Measurements from ENCODE around the gene SKP2. TPM values are rescaled to one million over a fixed set of nuclear protein-coding genes. Genes with fewer than 3 reads are reported as not detected.
"Not testable (repeated sequence)": the region's sequence is repeated elsewhere in the genome, so short reads cannot be mapped to it uniquely, and the experiment has no call there.

SKP2 gene
- total and polyA plus RNA-seq, 3 donors from 2014 or later, result 7.1 to 14.2 (median 10.6) TPM

DNA sequence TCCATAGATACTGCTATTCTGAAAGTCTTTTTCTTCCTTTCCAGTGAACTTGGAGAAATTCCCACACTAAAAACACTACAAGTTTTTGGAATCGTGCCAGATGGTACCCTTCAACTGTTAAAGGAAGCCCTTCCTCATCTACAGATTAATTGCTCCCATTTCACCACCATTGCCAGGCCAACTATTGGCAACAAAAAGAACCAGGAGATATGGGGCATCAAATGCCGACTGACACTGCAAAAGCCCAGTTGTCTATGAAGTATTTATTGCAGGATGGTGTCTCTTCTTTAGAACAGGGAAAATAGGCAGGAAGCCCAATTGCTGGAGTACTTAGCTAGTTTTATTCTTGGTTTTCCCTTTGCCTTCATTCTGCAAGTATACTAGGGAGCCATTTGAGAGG, 29.9 kb downstream of the SKP2 start:
- no peak for DNase-seq
- H3K4me1 ChIP-seq, result no peaks in the 10 kb centered on the region
- TF ChIP-seq POLR2A (IDR thresholded peaks at IDR 0.05), result no peak
- TF ChIP-seq, protein P1, sequence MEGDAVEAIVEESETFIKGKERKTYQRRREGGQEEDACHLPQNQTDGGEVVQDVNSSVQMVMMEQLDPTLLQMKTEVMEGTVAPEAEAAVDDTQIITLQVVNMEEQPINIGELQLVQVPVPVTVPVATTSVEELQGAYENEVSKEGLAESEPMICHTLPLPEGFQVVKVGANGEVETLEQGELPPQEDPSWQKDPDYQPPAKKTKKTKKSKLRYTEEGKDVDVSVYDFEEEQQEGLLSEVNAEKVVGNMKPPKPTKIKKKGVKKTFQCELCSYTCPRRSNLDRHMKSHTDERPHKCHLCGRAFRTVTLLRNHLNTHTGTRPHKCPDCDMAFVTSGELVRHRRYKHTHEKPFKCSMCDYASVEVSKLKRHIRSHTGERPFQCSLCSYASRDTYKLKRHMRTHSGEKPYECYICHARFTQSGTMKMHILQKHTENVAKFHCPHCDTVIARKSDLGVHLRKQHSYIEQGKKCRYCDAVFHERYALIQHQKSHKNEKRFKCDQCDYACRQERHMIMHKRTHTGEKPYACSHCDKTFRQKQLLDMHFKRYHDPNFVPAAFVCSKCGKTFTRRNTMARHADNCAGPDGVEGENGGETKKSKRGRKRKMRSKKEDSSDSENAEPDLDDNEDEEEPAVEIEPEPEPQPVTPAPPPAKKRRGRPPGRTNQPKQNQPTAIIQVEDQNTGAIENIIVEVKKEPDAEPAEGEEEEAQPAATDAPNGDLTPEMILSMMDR (IDR thresholded peaks at IDR 0.05), result no peak
- WGBS, 2 donors, result 74% methylated on average over 2 of the region's 2 CpGs
- H3K9me3 ChIP-seq, result no peaks in the 10 kb centered on the region
- H3K36me3 ChIP-seq (ENCODE audit: low read depth, missing control alignments), result no peaks in the 10 kb centered on the region
- intact Hi-C loops (cut with DNase I; ENCODE audit: low total_unique reads), result no loop called here
- H3K27ac ChIP-seq, result no peak overlapping the region
- H3K27me3 ChIP-seq, result no peaks in the 10 kb centered on the region
- H3K4me3 ChIP-seq, result no peak overlapping the region

DNA sequence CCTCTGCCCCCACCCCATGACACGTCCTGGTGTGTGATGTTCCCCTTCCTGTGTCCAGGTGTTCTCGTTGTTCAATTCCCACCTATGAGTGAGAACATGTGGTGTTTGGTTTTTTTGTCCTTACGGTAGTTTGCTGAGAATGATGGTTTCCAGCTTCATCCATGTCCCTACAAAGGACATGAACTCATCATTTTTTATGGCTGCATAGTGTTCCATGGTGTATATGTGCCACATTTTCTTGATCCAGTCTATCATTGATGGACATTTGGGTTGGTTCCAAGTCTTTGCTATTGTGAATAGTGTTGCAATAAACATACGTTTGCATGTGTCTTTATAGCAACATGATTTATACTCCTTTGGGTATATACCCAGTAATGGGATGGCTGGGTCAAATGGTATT, 32.5 kb downstream of the SKP2 start:
- 64 to 93% methylated on average over 3 of the region's 4 CpGs for WGBS, 2 donors
- H3K9me3 ChIP-seq; H3K36me3 ChIP-seq (ENCODE audit: low read depth, missing control alignments); H3K27me3 ChIP-seq; DNase-seq; H3K4me1 ChIP-seq; intact Hi-C loops (cut with DNase I; ENCODE audit: low total_unique reads); H3K27ac ChIP-seq; H3K4me3 ChIP-seq: not testable (repeated sequence)

GRCh38 chr5:36193746-36194145, 41.8 kb downstream of the SKP2 start:
- no peak for DNase-seq
- H3K9me3 ChIP-seq, result no peaks in the 10 kb centered on the region
- WGBS, 2 donors, result 90 to 96% methylated on average over 5 of the region's 5 CpGs
- TF ChIP-seq, protein P1 (IDR thresholded peaks at IDR 0.05), result no peak
- no peak for TF ChIP-seq POLR2A (IDR thresholded peaks at IDR 0.05)
- no peak overlapping the region for H3K4me3 ChIP-seq
- H3K36me3 ChIP-seq (ENCODE audit: low read depth, missing control alignments), result no peaks in the 10 kb centered on the region
- H3K27ac ChIP-seq, result no peak overlapping the region
- intact Hi-C loops (cut with DNase I; ENCODE audit: low total_unique reads), result no loop called here
- H3K4me1 ChIP-seq, result no peaks in the 10 kb centered on the region
- H3K27me3 ChIP-seq, result no peaks in the 10 kb centered on the region

- no peak for DNase-seq
- Histone ChIP-seq H3K36me3 (ENCODE audit: low read depth, missing control alignments) (no peaks in the 10 kb centered on the region), H3K4me3 (no peak overlapping the region), H3K4me1 (no peaks in the 10 kb centered on the region), H3K27me3 (no peaks in the 10 kb centered on the region), H3K9me3 (no peaks in the 10 kb centered on the region), H3K27ac (no peak overlapping the region)
- TF ChIP-seq, protein P1 (IDR thresholded peaks at IDR 0.05), result no peak
- no peak for TF ChIP-seq POLR2A (IDR thresholded peaks at IDR 0.05)
- intact Hi-C loops (cut with DNase I; ENCODE audit: low total_unique reads), result no loop called here
These were observed 46.4 kb downstream of the SKP2 start for GRCh38 chr5:36198281-36198680.

DNA sequence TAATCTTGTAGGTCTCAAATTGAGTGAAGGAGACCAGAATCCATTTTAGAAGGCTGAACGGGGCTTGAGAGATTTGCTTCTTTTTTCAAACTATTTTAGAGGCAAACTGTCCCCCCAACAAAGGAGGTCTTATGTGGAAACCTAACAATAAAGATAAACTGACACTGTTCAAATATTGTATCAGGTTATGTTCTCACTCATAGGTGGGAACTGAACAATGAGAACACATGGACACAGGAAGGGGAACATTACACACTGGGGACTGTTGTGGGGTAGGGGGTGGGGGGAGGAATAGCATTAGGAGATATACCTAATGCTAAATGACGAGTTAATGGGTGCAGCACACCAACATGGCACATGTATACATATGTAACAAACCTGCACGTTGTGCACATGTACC, 46.9 kb downstream of the SKP2 start:
- H3K36me3 ChIP-seq (ENCODE audit: low read depth, missing control alignments); DNase-seq; H3K4me3 ChIP-seq; H3K4me1 ChIP-seq; H3K27ac ChIP-seq; intact Hi-C loops (cut with DNase I; ENCODE audit: low total_unique reads); H3K27me3 ChIP-seq; H3K9me3 ChIP-seq: not testable (repeated sequence)
- 81 to 86% methylated on average over 3 of the region's 3 CpGs for WGBS, 2 donors

- Histone ChIP-seq H3K36me3 (ENCODE audit: low read depth, missing control alignments) (no peaks in the 10 kb centered on the region), H3K4me1 (no peaks in the 10 kb centered on the region), H3K27ac (no peak overlapping the region), H3K27me3 (no peaks in the 10 kb centered on the region), H3K9me3 (no peaks in the 10 kb centered on the region), H3K4me3 (no peak overlapping the region)
- no peak for DNase-seq
- TF ChIP-seq, protein P1 (IDR thresholded peaks at IDR 0.05), result no peak
- no peak for TF ChIP-seq POLR2A (IDR thresholded peaks at IDR 0.05)
- WGBS, 2 donors, result 74 to 79% methylated on average over 2 of the region's 2 CpGs
- intact Hi-C loops (cut with DNase I; ENCODE audit: low total_unique reads), result no loop called here
These were observed 47.7 kb downstream of the SKP2 start for GRCh38 chr5:36199620-36200019.

Data from testis (tissue), 3 donors.